Activated CD8-positive, alpha-beta memory T cell treated with anti-CD3 and anti-CD28 coated beads, Interleukin-2, amount 50 U/mL, for 48 hours (primary cell): ENCODE data around the gene ATP8B1.

Experiments used
- DNase-seq: peaks from one replicate; pipeline ENCODE4 v3.0.0-alpha.2; 2020

ATP8B1 gene

DNA sequence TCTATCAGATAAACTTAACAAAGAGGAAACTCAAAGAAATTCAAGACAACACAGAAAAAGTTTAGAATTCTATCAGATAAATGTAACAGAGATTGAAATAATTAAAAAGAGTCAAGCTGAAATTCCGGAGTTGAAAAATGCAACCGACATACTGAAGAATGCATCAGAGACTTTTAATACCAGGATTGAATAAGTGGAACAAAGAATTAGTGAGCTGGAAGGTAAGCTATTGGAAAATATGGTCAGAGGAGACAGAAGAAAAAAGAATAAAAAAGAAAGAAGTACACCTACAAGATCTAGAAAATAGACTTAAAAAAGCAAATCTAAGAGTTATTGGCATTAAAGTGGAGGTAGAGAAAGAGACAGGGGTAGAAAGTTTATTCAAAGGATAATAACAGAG lies 88.0 kb downstream of the ATP8B1 start:
- DNase-seq: no peak

GRCh38 chr18:57710226-57710625 lies 92.9 kb downstream of the ATP8B1 start:
- no peak for DNase-seq

DNA sequence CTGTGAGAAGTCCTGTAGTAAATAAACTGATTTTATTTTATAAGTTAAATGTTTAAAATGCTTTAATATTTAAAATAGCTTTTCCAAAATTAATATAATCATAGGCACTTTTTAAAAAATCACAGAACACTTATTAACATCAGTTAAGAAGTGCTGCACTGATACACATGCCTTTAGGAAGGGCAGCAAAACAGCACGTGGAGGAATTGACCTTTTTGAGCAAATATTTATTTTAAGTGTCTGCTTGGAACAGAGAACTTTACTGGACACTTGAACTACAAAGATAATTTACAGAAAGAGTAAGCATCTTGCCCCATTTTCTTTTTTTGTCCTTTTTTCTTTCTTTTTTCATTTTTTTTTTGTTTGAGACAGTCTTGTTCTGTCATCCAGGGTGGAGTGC lies 93.8 kb downstream of the ATP8B1 start:
- DNase-seq: no peak

DNA sequence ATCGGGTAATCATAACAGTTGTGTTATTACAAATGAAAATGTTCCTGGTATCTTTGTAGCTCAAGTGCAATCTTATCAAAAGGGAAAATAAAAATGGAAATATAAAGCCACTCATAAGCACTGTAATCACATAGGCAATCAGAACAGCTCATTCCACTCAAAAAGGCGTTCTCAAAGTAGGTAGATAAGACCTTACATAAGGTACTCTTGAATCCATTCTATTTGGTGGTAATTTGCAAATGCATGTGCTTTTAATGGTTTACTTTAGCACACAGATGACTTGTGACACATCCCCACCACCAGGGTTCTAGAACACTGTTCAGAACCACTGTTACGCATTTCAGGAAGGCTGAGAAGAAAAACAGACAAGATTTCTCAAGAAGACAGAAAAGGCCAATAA lies 94.8 kb downstream of the ATP8B1 start:
- no peak for DNase-seq

DNA sequence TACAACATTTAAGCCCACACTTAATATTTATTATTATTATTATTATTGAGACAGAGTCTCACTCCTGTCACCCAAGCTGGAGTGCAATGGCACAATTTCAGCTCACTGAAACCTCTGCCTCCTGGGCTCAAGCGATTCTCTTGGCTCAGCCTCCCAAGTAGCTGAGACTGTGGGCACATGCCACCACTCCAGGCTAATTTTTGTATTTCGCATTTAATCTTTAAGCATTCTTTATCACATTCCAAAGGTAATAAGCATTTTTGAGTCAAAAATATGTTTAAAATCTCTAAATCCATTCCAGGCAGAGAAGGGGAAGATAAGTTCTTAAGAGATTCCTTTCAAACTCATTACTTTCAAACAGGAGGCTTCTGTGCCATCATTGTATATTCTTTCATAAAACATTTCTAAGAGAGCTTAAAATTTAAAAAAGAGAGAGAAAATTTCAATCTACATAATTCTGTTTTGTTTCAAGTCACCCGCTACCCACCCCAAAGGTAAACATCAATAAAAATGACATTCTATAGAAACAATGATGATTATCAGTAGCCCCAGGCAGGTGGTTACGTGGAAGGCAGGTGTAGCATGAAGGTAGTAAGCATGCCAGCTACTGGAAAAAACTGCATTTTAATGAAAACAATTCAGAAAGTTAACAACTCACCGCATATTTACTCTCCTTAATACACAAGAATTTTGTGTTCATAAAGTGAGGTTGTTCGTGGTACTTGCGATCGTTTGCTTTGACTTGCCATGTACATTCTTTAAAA lies 97.1 kb downstream of the ATP8B1 start:
- no peak for DNase-seq

GRCh38 chr18:57705011-57705410 lies 98.1 kb downstream of the ATP8B1 start:
- no peak for DNase-seq

GRCh38 chr18:57698571-57699276 lies 104.4 kb downstream of the ATP8B1 start:
- DNase-seq: no peak

GRCh38 chr18:57697426-57697825 lies 105.7 kb downstream of the ATP8B1 start:
- no peak for DNase-seq

GRCh38 chr18:57696271-57696670 lies 106.8 kb downstream of the ATP8B1 start:
- DNase-seq: no peak

- DNase-seq: no peak
Observed at GRCh38 chr18:57691363-57691762, 111.8 kb downstream of the ATP8B1 start.

GRCh38 chr18:57687970-57688369 lies 115.1 kb downstream of the ATP8B1 start:
- DNase-seq: no peak

- DNase-seq: no peak
Observed at GRCh38 chr18:57683470-57683869, 119.6 kb downstream of the ATP8B1 start.

DNA sequence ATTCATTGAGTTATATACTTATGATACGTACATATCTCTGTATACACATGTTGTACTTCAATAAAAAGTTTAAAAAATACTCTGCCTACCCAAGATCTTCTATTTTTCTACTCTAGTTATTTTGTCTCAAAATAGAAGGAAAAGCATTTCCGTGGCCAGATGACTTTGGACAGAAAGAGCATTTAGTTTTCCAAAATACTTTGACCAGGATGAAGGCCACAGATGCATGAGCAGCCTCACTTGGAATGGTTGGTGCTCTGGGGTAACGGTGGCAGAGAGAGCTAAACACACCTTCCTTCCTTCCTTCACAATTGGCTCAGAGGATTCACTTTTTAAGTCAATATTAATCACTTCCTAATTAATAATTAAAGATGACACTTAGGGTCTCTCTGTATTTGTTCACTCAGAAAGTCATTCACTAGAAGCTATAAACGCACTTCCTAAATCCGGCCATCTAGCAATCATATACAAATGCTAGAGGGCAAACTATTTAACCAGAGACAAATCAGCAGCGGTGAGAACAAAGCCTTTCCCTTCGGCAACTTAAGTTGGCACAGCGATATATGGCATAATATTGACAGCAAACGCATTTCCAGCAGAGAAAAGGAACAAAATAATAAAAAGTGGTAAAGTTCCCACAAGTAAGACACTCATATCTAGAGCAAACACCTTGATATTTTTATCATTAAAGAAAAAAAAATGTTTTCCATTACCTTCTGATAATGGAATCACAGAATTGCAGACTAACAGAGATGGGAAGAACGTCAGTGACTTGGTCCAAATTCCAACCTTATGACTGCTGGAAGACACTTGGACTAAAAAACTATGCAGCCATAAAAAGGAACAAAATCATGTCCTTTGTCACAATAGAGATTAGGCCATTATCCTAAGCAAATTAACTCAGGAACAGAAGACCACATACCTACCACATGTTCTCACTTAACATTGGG lies 125.6 kb downstream of the ATP8B1 start:
- DNase-seq: no peak

- no peak for DNase-seq
Observed at GRCh38 chr18:57674891-57675290, 128.2 kb downstream of the ATP8B1 start.

- no peak for DNase-seq
Observed at GRCh38 chr18:57670046-57670445, 133.1 kb downstream of the ATP8B1 start.

- DNase-seq: no peak
Observed at GRCh38 chr18:57668021-57668420, 135.1 kb downstream of the ATP8B1 start.

DNA sequence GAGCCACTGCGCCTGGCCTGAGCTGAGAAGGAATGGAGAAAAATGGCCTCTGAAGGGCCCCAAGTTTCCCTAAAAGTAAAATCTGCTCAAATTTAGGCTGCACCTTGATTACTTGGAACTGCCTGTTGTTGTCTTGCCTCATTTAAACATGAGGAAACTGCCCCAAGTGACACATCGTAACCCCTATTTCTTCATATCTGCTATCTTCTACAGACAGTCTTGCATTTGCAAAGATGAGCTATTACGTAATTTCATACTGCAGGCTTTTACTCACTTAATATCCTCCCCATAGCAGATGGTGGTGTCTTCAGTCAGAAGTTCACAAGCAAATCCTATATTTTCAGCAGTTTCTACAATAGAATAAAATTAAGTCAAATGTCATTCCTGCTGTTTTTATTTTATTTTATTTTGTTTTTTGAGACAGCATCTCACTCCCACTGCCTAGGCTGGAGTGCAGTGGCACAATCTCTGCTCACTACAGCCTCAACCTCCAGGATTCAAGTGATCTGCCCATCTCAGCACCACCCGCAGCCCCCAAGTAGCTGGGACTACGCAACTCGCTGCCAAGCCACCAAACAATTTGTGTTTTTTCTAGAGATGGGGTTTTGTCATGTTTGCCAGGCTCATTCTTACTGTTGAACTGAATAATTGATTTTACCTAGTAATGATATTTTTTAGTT lies 136.2 kb downstream of the ATP8B1 start:
- DNase-seq: no peak

GRCh38 chr18:57664568-57665165 lies 138.4 kb downstream of the ATP8B1 start:
- no peak for DNase-seq

GRCh38 chr18:57660961-57661360 lies 142.2 kb downstream of the ATP8B1 start:
- no peak for DNase-seq

DNA sequence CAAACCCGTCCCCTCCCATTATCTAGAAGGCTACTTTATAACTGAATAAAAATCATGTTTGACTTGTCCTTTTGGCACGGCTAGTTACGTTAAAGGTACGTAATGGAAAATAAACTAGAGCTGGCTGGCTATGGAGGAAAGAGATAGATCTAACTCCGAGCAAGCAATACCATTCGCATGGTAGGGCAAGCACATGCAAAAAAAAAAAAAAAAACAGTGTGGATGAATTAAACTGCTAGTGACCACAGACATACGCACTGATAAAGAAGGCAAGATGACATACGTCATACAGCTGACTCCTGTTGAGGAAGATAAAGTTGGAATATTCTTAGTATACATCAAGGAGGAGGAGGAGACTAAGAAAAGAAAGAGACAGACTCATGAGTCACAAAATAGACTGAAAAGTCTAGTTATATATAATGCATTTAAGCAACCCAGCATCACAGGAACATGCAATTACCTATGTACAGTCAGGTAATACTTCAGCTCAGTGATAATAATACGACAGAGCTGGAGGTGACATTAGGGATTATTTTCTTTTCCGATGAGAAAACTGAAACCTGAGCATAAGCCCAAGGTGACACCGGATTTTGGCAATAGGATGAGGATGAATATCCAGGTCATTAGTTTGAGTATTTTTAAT lies 143.5 kb downstream of the ATP8B1 start:
- DNase-seq: no peak

DNA sequence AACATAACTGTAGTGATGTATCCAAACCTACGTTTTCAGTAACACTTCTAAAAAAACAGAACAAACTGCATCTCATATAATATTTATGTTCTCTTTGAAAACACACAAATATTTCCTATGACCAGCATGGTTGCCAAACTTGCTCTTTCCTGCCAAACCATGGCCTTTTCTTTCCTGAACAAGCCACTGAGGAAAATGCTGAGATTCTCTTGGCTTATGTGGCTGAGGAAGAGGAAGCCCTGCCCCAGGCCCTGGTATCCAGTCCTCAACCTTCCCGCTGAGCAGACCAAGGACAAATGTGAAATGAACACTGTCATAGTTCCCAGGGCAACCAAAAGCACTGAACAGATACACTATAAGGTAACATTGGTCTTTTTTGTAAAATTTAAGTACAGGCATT lies 145.6 kb downstream of the ATP8B1 start:
- DNase-seq: no peak

DNA sequence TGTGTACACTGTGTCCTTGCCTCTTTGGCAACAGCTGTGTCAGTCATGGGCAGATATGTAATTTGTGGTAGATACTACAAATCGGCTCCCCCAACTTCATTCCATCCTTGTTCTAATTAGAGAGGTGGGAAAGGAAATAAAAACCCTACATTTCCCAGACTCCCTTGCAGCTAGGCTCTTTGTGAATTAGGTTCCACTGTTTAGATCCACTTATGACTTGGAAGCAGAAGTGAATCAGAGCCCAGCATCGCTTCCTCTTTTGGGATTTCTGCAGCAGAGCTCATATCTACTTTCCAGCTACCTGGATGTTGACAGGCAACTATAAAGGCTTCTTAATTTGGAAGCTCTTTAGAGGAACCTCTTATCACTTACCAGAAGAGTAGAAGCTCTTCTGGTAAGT lies 147.4 kb downstream of the ATP8B1 start:
- no peak for DNase-seq
